Pons (tissue), 1 donor: ENCODE results near the gene NTN1.

Experiments used
- DNase-seq: peaks from one replicate; pipeline ENCODE4 v3.0.0-alpha.2; 2016; ENCODE audit warnings: low spot score

NTN1 gene

DNA sequence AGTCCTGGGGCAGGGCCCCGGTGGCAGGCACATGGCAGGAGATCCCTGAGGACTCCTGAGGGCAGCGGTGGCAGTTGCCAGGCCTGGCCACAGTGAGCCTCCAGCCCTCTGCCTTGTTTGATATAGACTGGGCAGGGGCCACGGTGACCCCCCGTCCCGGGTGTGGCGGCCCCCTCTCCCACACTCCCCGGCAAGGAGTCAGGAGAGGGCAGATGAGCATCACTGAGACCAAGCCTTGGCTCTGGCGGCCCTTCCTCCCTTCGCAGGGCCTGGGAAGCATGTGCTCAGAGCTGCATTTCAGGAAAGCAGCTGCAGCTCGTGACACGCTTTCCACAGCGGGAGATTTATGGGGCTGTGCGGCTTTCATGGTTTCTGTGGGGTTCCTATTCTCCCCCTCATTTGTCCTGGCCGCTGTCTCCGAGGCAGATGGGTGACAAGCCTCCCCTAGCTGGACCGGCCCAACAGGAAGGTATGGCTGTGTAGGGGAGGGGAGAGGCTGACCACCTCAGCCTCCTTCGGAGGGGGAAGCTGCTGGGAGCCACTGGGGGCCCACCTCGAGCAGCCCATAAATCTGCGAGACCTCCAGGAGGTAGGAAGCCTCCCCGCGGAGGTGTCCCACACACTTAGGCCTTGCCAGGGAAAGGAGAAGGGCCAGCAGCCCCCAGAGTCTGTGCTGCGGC, 211.4 kb downstream of the NTN1 start:
- no peak for DNase-seq

DNA sequence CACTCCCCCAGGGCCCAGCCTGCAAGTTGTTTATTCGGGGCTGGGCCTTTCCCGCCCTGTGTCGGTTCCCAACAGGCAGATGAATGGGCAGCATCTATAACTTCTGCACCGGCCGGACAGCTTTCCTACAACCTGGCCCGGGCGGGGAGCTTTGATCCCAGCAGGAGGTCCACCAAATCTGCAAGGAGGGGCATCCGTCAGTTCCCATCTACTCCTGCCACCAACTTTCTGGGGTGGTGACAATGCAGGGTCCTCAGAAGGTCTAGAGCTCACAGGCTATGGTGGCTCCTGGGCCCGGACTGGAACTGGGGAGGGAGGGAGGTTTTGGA, 211.9 kb downstream of the NTN1 start:
- DNase-seq, result no peak

- no peak for DNase-seq
Measured at GRCh38 chr17:9233761-9234160, 212.5 kb downstream of the NTN1 start.

DNA sequence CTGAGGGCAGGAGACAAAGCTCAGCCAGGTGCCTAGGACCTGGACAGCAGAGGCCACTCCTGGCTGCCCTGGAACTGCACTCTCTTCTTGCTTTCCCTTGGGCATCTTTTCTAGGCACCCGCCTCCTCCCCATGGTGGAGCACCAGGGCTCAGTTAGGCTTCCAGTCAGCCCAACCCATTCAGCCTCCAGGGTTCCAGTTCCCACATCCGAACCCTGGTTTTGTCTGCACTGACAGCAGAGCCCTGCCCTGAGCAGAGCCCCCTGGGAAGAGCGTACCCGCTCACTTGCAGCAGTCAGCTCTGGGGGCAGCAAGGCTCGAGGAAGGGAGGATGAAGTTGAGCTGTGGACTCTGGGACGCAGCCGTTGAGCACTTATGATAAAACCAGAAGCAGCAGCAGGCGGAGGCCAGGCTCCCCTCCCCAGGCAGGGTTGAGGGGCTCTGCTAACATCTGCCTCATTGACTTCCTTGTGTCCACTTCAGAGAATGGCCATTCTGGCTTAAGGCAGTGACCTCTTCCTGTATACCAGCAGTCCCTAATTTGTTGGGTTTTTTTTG, 213.2 kb downstream of the NTN1 start:
- DNase-seq, result no peak

GRCh38 chr17:9235346-9235745, 214.0 kb downstream of the NTN1 start:
- DNase-seq, result no peak

DNA sequence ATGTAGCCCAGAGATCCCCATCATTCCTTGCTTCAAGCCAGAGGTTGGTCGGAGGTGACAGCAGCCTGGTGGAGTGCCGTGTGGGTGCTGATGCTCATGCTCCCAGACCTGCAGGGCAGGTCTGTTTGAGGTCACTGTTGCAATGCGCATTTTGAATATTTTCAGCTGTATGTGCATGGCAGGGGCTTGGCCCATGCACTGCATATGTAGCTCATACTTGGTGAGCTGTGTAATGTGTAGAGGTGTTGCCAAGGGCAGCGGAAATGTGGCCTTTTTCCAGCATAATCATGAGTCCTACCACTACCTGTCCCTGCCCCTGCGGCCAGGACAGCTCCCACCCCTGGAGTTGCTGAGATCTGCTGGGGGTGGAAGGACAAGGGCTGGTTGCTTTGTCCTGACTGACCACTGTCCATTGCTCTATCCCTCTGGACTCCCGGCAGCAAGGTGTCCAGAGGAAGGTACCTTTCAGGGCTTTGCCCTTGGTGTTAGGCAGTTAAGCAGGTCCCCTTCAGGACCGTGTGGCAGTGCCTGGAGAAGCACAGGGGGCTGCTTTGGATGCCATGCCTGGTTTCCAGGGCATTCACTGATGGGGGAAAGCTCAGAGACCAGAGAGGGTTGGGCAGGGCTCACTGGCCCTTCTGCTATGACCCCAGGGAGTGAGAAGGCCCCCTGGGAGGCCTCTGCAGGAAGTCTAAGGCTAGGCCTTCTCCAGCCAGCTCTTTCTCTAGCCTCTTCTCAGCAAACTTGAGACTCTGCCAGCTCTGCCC, 215.2 kb downstream of the NTN1 start:
- DNase-seq, result no peak

DNA sequence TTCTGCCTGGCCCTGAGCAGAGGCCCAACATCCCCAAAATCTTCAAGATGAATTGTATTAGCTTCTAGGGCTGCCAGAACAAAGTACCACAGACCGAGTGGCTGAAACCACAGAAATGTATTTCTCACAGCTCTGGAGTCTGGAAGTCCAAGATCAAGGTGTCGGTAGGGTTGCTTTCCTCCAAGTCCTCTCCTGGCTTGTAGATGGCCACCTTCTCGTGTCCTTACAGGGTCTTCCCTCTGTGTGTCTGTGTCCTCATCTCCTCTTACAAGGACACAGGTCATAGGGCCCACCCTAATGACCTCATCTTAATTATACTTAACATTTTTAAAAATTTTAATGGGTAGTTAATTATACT, 215.7 kb downstream of the NTN1 start:
- DNase-seq, result no peak

GRCh38 chr17:9237661-9238301, 216.5 kb downstream of the NTN1 start:
- DNase-seq, result no peak

DNA sequence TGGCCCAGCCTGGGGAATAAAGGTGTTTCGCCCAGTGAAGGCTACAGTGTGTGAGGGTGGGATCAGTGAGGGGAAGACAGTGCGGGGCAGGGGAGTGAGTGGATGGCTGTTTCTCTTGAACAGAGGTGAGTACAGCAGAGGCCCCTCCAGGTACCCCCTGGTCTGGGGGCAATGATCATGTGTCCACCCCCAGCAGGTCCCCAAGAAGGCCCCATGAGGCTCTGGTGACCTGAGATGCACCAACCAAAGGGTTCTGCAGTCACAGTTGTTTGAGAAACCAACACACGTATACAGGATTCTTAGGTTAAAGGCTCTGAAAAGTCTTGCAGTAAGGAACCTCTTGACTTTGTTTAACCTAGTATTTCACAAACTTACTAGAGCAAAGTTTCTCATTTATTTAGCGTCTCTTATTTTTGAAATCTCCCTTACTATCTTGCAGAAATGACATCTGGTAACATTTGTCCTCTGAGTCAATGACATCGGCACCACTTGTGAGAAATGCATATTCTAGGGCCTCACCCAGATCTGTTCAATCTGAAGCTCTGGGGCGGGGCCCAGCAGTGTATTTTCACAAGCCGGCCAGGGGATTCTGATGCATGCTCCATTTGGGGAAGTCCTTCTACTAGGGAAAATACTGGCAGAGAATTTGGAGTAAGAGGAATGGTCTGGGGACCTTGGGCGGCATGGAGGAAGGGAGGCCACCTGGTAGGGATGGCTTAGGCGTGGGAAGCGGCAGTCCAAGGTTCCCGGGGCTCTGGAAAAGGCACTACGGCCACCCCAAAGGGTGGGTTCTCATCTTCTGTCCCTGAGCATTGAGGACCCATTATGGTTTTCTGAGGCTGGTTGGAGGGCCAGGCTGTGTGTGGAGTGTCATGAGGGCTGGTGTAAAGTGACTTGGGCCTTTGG, 217.3 kb downstream of the NTN1 start:
- no peak for DNase-seq

GRCh38 chr17:9239246-9239792, 218.0 kb downstream of the NTN1 start:
- no peak for DNase-seq

DNA sequence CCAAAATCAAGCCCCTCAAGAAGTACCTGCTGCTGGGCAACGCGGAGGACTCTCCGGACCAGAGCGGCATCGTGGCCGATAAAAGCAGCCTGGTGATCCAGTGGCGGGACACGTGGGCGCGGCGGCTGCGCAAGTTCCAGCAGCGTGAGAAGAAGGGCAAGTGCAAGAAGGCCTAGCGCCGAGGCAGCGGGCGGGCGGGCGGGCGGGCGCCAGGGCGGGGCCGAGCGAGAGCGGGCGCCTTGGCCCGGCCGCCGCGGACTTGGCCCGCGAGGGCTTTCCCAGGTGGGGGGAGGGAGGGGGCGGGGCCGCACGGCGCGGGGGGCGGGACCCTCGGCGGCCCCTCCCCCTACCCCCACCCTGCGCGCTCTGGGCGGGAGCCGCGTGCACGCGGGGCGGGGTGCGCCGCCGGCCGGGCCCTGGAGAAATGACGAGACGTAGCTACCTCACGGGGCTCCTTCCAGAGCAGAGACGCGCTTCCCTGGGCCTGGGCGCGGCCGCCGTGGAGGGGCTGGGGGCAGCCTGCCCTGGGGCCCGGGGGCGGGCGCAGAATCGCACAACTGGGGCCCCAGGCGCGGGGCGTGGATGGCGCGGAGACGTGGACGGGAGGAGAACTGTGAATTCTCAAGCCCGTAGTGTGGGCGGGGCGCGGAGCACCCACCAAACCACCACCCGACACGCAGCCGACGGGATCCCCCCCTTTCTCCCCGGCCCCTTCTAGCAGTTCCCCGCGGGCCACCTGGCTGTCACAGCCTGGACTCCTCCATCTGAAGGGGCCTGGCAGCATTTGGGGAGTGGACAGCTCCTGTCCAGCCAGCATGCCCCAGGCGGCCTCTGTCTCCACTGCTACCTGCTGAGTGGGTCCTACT, 218.7 kb downstream of the NTN1 start:
- peak; percentile 29 for DNase-seq

- peak; percentile 45 for DNase-seq
Measured at GRCh38 chr17:9240659-9241370, 219.5 kb downstream of the NTN1 start.

DNA sequence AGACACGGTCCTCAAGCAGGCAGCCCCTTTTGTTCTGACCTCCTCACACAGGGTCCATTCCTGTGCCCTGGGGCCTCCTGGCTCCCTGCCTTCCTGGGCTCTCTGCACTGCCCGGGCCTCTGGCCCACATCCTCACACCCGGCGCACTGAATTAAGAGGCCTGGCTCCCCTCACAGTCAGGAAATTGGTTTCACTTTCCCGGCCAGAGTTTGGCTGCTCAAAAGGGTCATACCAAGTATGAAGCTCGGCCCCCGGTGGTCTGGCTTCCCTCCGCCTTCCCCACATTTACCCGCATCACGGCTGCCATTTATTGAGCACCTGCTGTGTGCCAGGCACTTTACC, 220.0 kb downstream of the NTN1 start:
- DNase-seq, result peak; percentile 64

DNA sequence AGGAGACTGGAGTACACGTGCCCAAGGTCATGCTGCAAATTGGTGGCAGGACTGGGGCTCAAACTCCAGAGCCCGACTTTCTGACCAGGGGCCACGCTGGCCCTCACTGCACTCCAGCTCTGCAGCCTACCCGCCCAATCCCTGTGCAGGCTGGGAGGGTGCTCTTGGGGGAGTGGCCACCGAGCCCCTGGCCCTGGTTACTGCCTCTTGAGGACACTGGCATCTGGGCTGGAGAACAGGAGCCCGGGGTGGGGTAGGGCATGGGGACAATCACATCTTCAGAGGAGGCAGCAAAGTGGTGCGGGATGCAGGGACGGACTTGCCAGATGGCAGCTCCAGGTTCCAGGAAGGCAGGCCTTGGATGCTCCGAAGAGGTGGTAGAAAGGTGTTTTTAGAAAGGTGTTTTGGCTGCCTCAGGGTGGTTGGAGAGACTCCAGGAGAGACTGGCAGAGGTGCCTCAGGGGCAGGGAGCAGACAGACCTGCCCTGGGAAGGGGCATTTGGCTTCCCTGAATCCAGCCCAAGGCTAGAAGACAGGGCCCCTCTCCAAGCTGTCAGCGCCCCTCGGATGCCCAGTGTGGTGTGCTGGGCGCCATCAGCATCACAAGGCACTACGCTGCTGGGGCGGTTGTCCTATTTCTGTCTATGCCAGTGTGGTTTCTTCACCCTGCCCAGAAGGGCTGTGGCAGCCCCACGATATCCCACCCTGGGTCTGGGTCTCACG, 220.6 kb downstream of the NTN1 start:
- DNase-seq, result no peak

DNA sequence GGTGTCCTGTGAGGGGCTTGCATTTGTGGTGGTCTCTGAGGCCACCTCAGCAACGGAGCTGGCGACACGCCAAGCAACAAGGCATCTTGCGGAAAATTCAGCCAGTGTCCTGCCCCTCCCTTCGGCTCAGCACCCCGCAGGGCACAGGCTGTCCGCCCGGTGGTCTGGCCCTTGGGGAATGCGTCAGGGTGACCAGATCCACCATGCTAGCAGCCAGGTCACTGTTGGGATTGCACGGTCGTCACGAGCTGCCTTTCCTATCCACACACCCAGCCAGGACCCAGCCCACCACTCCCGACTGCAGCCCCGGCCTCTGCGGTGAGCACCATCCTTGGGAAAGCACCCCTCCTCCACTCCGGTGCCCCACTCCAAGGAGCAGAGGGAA, 221.2 kb downstream of the NTN1 start:
- no peak for DNase-seq

- DNase-seq, result no peak
Measured at GRCh38 chr17:9242983-9243382, 221.7 kb downstream of the NTN1 start.

GRCh38 chr17:9244066-9245052, 223.0 kb downstream of the NTN1 start:
- DNase-seq, result no peak

- DNase-seq, result peak; percentile 83
Measured at GRCh38 chr17:9247401-9247938, 226.2 kb downstream of the NTN1 start.
